GM12878 (cell line): Measurements from ENCODE around the gene IGFBP2. TPM values are rescaled to one million over a fixed set of nuclear protein-coding genes. Genes with fewer than 3 reads are reported as not detected.

Experiments used
- ATAC-seq: fragments of 200-7000 bp; cut with Tn5 transposase; 3 replicates; pipeline ENCODE4 v1.9.1; 2020; ENCODE audit warnings: mild to moderate bottlenecking, moderate library complexity
- BruUV-seq: library from RNA; stranded (reverse); fragments of 400-500 nt; replicated peaks from 2 replicates; lab custom pipeline; 2021; lab: Mats Ljungman, UMichigan
- CTCF ChIA-PET: fragments of 300-600 bp; sonication (Branson Sonifier 250); formaldehyde crosslinking; extraction: SDS; loops from one replicate; lab custom pipeline; 2021; ENCODE audit warnings: inconsistent platforms; lab: Yijun Ruan, JAX
- POLR2A ChIA-PET: fragments of 350-600 bp; formaldehyde crosslinking; extraction: SDS; loops from one replicate; lab custom pipeline; 2021; ENCODE audit warnings: inconsistent platforms; lab: Charles Lee
- RAD21 ChIA-PET: fragments of 300-600 bp; sonication (Branson Sonifier 250); formaldehyde crosslinking; loops from one replicate; lab custom pipeline; 2023; ENCODE audit warnings: antibody characterized with exemption; ENCODE audit not compliant: unreplicated experiment; lab: Charles Lee
- SMC1A ChIA-PET: fragments of 300-600 bp; sonication (Branson Sonifier 250); formaldehyde crosslinking; loops from one replicate; lab custom pipeline; 2023; ENCODE audit not compliant: unreplicated experiment, uncharacterized antibody; lab: Charles Lee
- DNase-seq: peaks from one replicate; pipeline ENCODE4 v3.0.0-alpha.2; 2011; ENCODE audit warnings: low read depth, low spot score
- FAIRE-seq: peaks from 3 replicates; lab custom pipeline; 2011; peaks lifted over from hg19 to GRCh38; lab: Jason Lieb, UNC
- H2AFZ ChIP-seq: 2 replicates; pipeline ENCODE4 v1.6.0; 2011; ENCODE audit warnings: low read depth, low read length, control low read depth; ENCODE audit not compliant: control insufficient read depth
- H3K27ac ChIP-seq: 2 replicates; pipeline ENCODE4 v1.5.1; 2011; ENCODE audit warnings: control low read depth; ENCODE audit not compliant: control insufficient read depth, insufficient read depth
- H3K27me3 ChIP-seq, 2 experiments: replicated peaks in 1 of 2; 2 replicates each; pipeline versions ENCODE4 v1.6.0 to v1.6.1; 2011; ENCODE audit warnings: low read length in 1 of 2; ENCODE audit not compliant: control insufficient read depth in 2 of 2, insufficient read depth in 2 of 2
- H3K36me3 ChIP-seq, 2 experiments: 2 replicates each; pipeline ENCODE4 v1.5.1; 2011; ENCODE audit warnings: low read length in 1 of 2; ENCODE audit not compliant: control insufficient read depth in 2 of 2, insufficient read depth in 2 of 2
- H3K4me1 ChIP-seq: 2 replicates; pipeline ENCODE4 v1.6.1; 2011; ENCODE audit warnings: mild to moderate bottlenecking, low read length, moderate library complexity, mixed read lengths; ENCODE audit not compliant: control insufficient read depth, insufficient read depth
- H3K4me2 ChIP-seq: 2 replicates; pipeline ENCODE4 v1.6.0; 2011; ENCODE audit warnings: control low read depth; ENCODE audit not compliant: control insufficient read depth, insufficient read depth
- H3K4me3 ChIP-seq: fragments of 200-600 bp; sonication (generic); 2 replicates; pipeline ENCODE4 v1.5.1; 2016
- H3K79me2 ChIP-seq: 2 replicates; pipeline ENCODE4 v1.6.0; 2011; ENCODE audit warnings: low read length; ENCODE audit not compliant: control insufficient read depth, insufficient read depth
- H3K9ac ChIP-seq: 2 replicates; pipeline ENCODE4 v1.8.0; 2011; ENCODE audit warnings: low read length, control low read depth, mixed read lengths; ENCODE audit not compliant: control insufficient read depth, insufficient read depth
- H3K9me3 ChIP-seq: replicated peaks from 3 replicates; pipeline ENCODE4 v1.5.1; 2011; ENCODE audit warnings: mild to moderate bottlenecking, low read length; ENCODE audit not compliant: control insufficient read depth, insufficient read depth
- H4K20me1 ChIP-seq: 2 replicates; pipeline ENCODE4 v1.6.0; 2011; ENCODE audit not compliant: control insufficient read depth, insufficient read depth
- CBFB ChIP-seq: IDR thresholded peaks from 2 replicates; pipeline ENCODE4 v1.6.1; 2016; ENCODE audit warnings: antibody characterized with exemption, low read depth
- CREM ChIP-seq: IDR thresholded peaks from 2 replicates; pipeline ENCODE4 v1.6.1; 2014; ENCODE audit warnings: antibody characterized with exemption, low read depth
- EP300 ChIP-seq, 2 experiments: fragments of 150-350 bp in 1 of 2; IDR thresholded peaks; 2 replicates each; pipeline ENCODE4 v1.6.1; 2011 to 2012; ENCODE audit warnings: low read depth in 2 of 2, low read length in 2 of 2, borderline replicate concordance in 1 of 2, improper control_type of control experiment in 1 of 2, inconsistent platforms in 1 of 2; ENCODE audit not compliant: control insufficient read depth in 1 of 2
- FOXM1 ChIP-seq: IDR thresholded peaks from 2 replicates; pipeline ENCODE4 v1.6.1; 2012; ENCODE audit warnings: low read depth, mild to moderate bottlenecking, inconsistent platforms, low read length, moderate library complexity
- HCFC1 ChIP-seq: fragments of 150-350 bp; IDR thresholded peaks from 2 replicates; pipeline ENCODE4 v1.6.1; 2014; ENCODE audit warnings: low read length
- MYC ChIP-seq: IDR thresholded peaks from 2 replicates; pipeline ENCODE4 v1.6.1; 2011; ENCODE audit warnings: mild to moderate bottlenecking, low read length, moderate library complexity, inconsistent platforms; ENCODE audit not compliant: insufficient read depth, insufficient replicate concordance, insufficient read length, severe bottlenecking
- NRF1 ChIP-seq: conservative IDR thresholded peaks from 2 replicates; pipeline ENCODE4 v1.6.1; 2011; ENCODE audit warnings: mild to moderate bottlenecking, low read depth, low read length, improper control_type of control experiment
- RAD21 ChIP-seq: IDR thresholded peaks from 2 replicates; pipeline ENCODE4 v1.6.1; 2011; ENCODE audit warnings: mild to moderate bottlenecking, low read depth, low read length, moderate library complexity; ENCODE audit not compliant: insufficient read depth
- RBBP5 ChIP-seq: fragments of 200-600 bp; sonication (generic); conservative IDR thresholded peaks from 2 replicates; pipeline ENCODE4 v1.6.1; 2016
- WRNIP1 ChIP-seq: IDR thresholded peaks from 2 replicates; pipeline ENCODE4 v1.6.1; 2011; ENCODE audit warnings: low read depth, low read length, improper control_type of control experiment, borderline replicate concordance
- WGBS: methylation state at CpG from one replicate; pipeline ENCODE4 v1.1.6; 2016; ENCODE audit warnings: low lambda C conversion rate; ENCODE audit not compliant: insufficient replicate concordance, insufficient coverage; ENCODE audit errors: missing lambda C conversion rate; 5-methylcytosine and 5-hydroxymethylcytosine counted together
- in situ Hi-C: fragments of 300-500 bp; cut with MboI; formaldehyde crosslinking; loops from 9 replicates; pipeline ENCODE4 v1.14.3; 2018; ENCODE audit warnings: mixed read lengths
- intact Hi-C: fragments of 100-400 bp; cut with micrococcal nuclease; formaldehyde crosslinking; loops from one replicate; pipeline ENCODE4 v1.14.2; 2022; ENCODE audit not compliant: unreplicated experiment
- polyA plus RNA-seq, 11 experiments: library from polyadenylated mRNA; depleted of rRNA in 4 of 11; unstranded in 6 of 11; stranded (reverse) in 5 of 11; fragments of >200 nt; fragmentation: Nextera tagmentation in 4 of 11; fragmentation: Illumina TruSeq in 1 of 11; extraction: Ambion mirVana in 4 of 11; extraction: Trizol in 1 of 11; gene quantifications; 1 replicate in 1 of 11; 2 replicates in 10 of 11; pipeline versions ENCODE4 v1.2.1 to v1.2.3, GENCODE V29; 2011 to 2016; ENCODE audit warnings: inconsistent platforms in 2 of 11, missing spikeins in 2 of 11, low read depth in 1 of 11
- total RNA-seq, 4 experiments: library from RNA; depleted of rRNA in 3 of 4; stranded (reverse); fragments of >200 nt in 3 of 4; fragmentation: Illumina TruSeq in 1 of 4; extraction: Trizol in 1 of 4; gene quantifications; 2 replicates each; pipeline versions ENCODE4 v1.2.1 to v1.2.3, GENCODE V29; 2013 to 2021
- TF ChIP-seq, protein P1 (sequence below): IDR thresholded peaks from 2 replicates; pipeline ENCODE4 v1.6.1; 2011; ENCODE audit warnings: borderline replicate concordance, low read depth, mild to moderate bottlenecking, moderate library complexity, low read length; ENCODE audit not compliant: insufficient read depth, poor library complexity, severe bottlenecking
- TF ChIP-seq, protein P2 (sequence below): fragments of 450-650 bp; IDR thresholded peaks from 2 replicates; pipeline ENCODE4 v1.6.1; 2018; ENCODE audit warnings: mild to moderate bottlenecking, low read depth, moderate library complexity; ENCODE audit not compliant: partially characterized antibody
- TF ChIP-seq, protein P3 (sequence below): fragments of 450-650 bp; IDR thresholded peaks from 2 replicates; pipeline ENCODE4 v1.6.1; 2016; ENCODE audit warnings: mild to moderate bottlenecking
- TF ChIP-seq, protein P4 (sequence below), 3 experiments: IDR thresholded peaks in 2 of 3; conservative IDR thresholded peaks in 1 of 3; 2 replicates each; pipeline ENCODE4 v1.5.1; 2011; ENCODE audit warnings: low read depth in 3 of 3, low read length in 3 of 3, mild to moderate bottlenecking in 3 of 3, control low read depth in 2 of 3, moderate library complexity in 2 of 3, inconsistent platforms in 1 of 3, mixed read lengths in 1 of 3; ENCODE audit not compliant: control insufficient read depth in 2 of 3, insufficient read depth in 1 of 3; ENCODE audit errors: extremely low read depth in 1 of 3

Gene IGFBP2
- total and polyA plus RNA-seq, 10 of the 15 experiments (the other 5 are each of a cell fraction or from before 2014, with no cell fraction given), result 0.11 to 1.5 (median 0.38) TPM; not detected in 5

DNA sequence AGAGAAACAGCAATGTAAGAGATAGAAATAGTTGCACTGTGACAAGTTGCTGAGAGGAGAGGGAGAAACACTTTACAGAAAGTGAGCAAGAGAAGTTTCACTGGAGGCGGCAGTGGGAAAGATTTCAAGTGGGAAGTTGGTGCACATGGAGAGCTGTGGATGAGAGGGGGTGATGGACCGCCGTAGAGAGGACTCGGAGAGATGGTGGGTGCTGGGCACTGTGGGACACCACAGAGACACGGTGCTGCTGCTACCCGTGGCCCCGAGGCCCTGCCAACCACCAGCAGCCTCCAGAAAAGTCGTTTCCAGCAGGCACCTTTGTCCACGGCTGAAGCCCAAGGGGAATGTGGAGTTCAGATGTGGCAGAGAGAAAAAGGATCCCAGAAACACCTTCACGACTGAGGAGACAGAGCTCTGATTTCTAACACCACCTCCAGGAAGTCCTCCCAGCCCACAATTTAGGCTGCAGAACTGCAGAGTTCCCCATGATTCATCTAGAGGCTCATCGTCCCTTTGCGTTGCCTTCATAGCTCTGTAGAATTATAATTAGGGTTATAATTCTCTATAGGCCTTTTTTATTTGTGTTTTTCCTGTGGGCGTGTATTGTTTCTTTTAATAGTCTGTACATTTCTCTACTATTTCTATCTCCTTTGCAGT is 15.9 kb upstream of the IGFBP2 start (continued):
- TF ChIP-seq, protein P1, sequence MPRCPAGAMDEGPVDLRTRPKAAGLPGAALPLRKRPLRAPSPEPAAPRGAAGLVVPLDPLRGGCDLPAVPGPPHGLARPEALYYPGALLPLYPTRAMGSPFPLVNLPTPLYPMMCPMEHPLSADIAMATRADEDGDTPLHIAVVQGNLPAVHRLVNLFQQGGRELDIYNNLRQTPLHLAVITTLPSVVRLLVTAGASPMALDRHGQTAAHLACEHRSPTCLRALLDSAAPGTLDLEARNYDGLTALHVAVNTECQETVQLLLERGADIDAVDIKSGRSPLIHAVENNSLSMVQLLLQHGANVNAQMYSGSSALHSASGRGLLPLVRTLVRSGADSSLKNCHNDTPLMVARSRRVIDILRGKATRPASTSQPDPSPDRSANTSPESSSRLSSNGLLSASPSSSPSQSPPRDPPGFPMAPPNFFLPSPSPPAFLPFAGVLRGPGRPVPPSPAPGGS, result no peak
- TF ChIP-seq, protein P2, sequence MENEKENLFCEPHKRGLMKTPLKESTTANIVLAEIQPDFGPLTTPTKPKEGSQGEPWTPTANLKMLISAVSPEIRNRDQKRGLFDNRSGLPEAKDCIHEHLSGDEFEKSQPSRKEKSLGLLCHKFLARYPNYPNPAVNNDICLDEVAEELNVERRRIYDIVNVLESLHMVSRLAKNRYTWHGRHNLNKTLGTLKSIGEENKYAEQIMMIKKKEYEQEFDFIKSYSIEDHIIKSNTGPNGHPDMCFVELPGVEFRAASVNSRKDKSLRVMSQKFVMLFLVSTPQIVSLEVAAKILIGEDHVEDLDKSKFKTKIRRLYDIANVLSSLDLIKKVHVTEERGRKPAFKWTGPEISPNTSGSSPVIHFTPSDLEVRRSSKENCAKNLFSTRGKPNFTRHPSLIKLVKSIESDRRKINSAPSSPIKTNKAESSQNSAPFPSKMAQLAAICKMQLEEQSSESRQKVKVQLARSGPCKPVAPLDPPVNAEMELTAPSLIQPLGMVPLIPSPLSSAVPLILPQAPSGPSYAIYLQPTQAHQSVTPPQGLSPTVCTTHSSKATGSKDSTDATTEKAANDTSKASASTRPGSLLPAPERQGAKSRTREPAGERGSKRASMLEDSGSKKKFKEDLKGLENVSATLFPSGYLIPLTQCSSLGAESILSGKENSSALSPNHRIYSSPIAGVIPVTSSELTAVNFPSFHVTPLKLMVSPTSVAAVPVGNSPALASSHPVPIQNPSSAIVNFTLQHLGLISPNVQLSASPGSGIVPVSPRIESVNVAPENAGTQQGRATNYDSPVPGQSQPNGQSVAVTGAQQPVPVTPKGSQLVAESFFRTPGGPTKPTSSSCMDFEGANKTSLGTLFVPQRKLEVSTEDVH, result no peak
- TF ChIP-seq, protein P3, sequence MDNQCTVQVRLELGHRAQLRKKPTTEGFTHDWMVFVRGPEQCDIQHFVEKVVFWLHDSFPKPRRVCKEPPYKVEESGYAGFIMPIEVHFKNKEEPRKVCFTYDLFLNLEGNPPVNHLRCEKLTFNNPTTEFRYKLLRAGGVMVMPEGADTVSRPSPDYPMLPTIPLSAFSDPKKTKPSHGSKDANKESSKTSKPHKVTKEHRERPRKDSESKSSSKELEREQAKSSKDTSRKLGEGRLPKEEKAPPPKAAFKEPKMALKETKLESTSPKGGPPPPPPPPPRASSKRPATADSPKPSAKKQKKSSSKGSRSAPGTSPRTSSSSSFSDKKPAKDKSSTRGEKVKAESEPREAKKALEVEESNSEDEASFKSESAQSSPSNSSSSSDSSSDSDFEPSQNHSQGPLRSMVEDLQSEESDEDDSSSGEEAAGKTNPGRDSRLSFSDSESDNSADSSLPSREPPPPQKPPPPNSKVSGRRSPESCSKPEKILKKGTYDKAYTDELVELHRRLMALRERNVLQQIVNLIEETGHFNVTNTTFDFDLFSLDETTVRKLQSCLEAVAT, result no peak

DNA sequence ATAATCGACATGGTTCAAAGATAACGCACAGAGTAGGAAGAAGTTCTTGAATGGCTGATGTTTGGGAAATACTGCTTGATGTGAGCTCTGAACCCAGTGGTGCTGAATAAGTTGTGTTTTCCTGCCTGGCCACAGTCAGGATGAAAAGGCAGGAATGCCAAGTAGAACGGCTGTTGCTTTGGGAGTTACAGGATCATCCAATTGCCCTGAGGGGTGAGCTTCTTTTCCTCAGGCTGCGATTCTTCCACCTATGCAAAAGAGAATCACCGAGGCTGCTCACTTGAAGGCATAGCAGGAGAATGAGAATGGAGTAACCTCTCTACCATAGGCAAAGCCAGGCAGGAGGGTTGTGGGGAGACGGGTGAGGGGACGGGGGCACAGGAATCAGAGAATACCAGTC is 14.4 kb upstream of the IGFBP2 start:
- intact Hi-C loops (no loop called here), in situ Hi-C loops (no loop called here)
- ChIA-PET CTCF (interaction anchor here (1.3 to 1.5 kb wide), 3 partner anchors 11 to 102 kb away, joined by 3 to 9 read pairs (median 4); no protein-coding TSS in a partner anchor), SMC1A (no interaction called here), RAD21 (interaction anchor here (1.1 kb wide), 1 partner anchor 21 kb away, joined by 3 read pairs; no protein-coding TSS in a partner anchor), POLR2A (no interaction called here)
- no peaks in the 10 kb centered on the region; a peak in 1 of 4 replicates for H3K27me3 ChIP-seq
- ATAC-seq (no peak), FAIRE-seq (no peak), DNase-seq (no peak)
- H3K27ac ChIP-seq, result no peak overlapping the region
- no peak overlapping the region for H2AFZ ChIP-seq
- H3K4me2 ChIP-seq, result no peak overlapping the region
- BruUV-seq, result no TSS peak
- H3K4me1 ChIP-seq, result peaks cover 3% of the 10 kb centered on the region; the same call in 1 of the 2 replicates
- no peak overlapping the region for H3K9ac ChIP-seq
- no peaks in the 10 kb centered on the region for H3K79me2 ChIP-seq
- H3K9me3 ChIP-seq, result no peaks in the 10 kb centered on the region
- no peak overlapping the region for H3K4me3 ChIP-seq
- WGBS, result 65% methylated on average over 7 of the region's 7 CpGs
- H4K20me1 ChIP-seq, result no peaks in the 10 kb centered on the region
- H3K36me3 ChIP-seq, result no peaks in the 10 kb centered on the region
- TF ChIP-seq CBFB, result no peak
- no peak for TF ChIP-seq FOXM1
- TF ChIP-seq RBBP5, result no peak
- TF ChIP-seq WRNIP1, result no peak
- no peak for TF ChIP-seq EP300 (IDR thresholded peaks at IDR 0.05; ENCODE audit: borderline replicate concordance in 1 of 2, control insufficient read depth in 1 of 2, low read depth in 2 of 2, low read length in 2 of 2)
- TF ChIP-seq CREM, result no peak
- no peak for TF ChIP-seq NRF1
- TF ChIP-seq HCFC1, result no peak
- no peak for TF ChIP-seq RAD21
- no peak for TF ChIP-seq MYC
- TF ChIP-seq, protein P4, sequence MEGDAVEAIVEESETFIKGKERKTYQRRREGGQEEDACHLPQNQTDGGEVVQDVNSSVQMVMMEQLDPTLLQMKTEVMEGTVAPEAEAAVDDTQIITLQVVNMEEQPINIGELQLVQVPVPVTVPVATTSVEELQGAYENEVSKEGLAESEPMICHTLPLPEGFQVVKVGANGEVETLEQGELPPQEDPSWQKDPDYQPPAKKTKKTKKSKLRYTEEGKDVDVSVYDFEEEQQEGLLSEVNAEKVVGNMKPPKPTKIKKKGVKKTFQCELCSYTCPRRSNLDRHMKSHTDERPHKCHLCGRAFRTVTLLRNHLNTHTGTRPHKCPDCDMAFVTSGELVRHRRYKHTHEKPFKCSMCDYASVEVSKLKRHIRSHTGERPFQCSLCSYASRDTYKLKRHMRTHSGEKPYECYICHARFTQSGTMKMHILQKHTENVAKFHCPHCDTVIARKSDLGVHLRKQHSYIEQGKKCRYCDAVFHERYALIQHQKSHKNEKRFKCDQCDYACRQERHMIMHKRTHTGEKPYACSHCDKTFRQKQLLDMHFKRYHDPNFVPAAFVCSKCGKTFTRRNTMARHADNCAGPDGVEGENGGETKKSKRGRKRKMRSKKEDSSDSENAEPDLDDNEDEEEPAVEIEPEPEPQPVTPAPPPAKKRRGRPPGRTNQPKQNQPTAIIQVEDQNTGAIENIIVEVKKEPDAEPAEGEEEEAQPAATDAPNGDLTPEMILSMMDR (IDR thresholded peaks at IDR 0.05 in 2 of 3, conservative IDR thresholded peaks at IDR 0.05 in 1 of 3; ENCODE audit: control insufficient read depth in 2 of 3, extremely low read depth in 1 of 3, insufficient read depth in 1 of 3, low read depth in 3 of 3, low read length in 3 of 3), result no peak
